ENCODE measurements around the gene WAPL. TPM values are rescaled to one million over a fixed set of nuclear protein-coding genes. Genes with fewer than 3 reads are reported as not detected.
"Not testable (repeated sequence)": the region's sequence is repeated elsewhere in the genome, so short reads cannot be mapped to it uniquely, and the experiment has no call there.

WAPL gene
- total RNA-seq (2021) (47.0 and 49.4 TPM in 2 replicates), Bru-seq, nascent RNA (percentile 92 among the genes with signal in this experiment), BruChase-seq, experiment 1, labeled RNA remaining after a 2-hour chase (percentile 93 among the genes with signal in this experiment), BruChase-seq, experiment 2, labeled RNA remaining after a 6-hour chase (percentile 86 among the genes with signal in this experiment)
- long read RNA-seq, full-length matches to known transcripts, result 38 of 90 reads
- long read RNA-seq, partial matches to known transcripts, result 17 of 90 reads
- long read RNA-seq, other reads (novel, unspliced or antisense), result 35 of 90 reads

- Histone ChIP-seq H3K9me3 (ENCODE audit: low read depth, low read length, poor library complexity, severe bottlenecking) (no peaks in the 10 kb centered on the region), H3K36me3 (ENCODE audit: insufficient read depth, low read length, poor library complexity, severe bottlenecking) (peaks cover 13% of the 10 kb centered on the region), H3K27me3 (replicated peaks; ENCODE audit: insufficient read depth, low read depth, low read length, poor library complexity) (no peaks in the 10 kb centered on the region), H3K27ac (ENCODE audit: low read depth, low read length, poor library complexity, severe bottlenecking) (peak within 1 kb of the TSS; percentile 96), H3K4me3 (ENCODE audit: low read depth, low read length, poor library complexity, severe bottlenecking) (peak within 1 kb of the TSS; percentile 99), H3K4me1 (ENCODE audit: insufficient read depth, low read length, poor library complexity, severe bottlenecking) (peaks cover 31% of the 10 kb centered on the region)
- intact Hi-C loops (cut with micrococcal nuclease; ENCODE audit: unreplicated experiment), result no loop called here
- BruUV-seq (replicated peaks), result no TSS peak
- TF ChIP-seq EZH2 (IDR thresholded peaks at IDR 0.05; ENCODE audit: borderline replicate concordance, low read depth, low read length, poor library complexity, severe bottlenecking) (no peak), CTCF (conservative IDR thresholded peaks at IDR 0.05; ENCODE audit: low read depth, low read length) (no peak)
- ChIA-PET CTCF (no interaction called here), POLR2A (ENCODE audit: low non-redundant PET) (no interaction called here)
- DNase-seq (ENCODE audit: low spot score), result peak; percentile 96
Measured at GRCh38 chr10:86521678-86522509, at the start of gene WAPL. Gene WAPL, minus strand, starts transcription at chr10:86521792. Its CDS starts 3,723 bp downstream, at chr10:86518069.

- no peaks in the 10 kb centered on the region for H3K27me3 ChIP-seq (replicated peaks; ENCODE audit: insufficient read depth, low read depth, low read length, poor library complexity)
- TF ChIP-seq EZH2 (IDR thresholded peaks at IDR 0.05; ENCODE audit: borderline replicate concordance, low read depth, low read length, poor library complexity, severe bottlenecking), result no peak
- no peak for TF ChIP-seq CTCF (conservative IDR thresholded peaks at IDR 0.05; ENCODE audit: low read depth, low read length)
- POLR2A ChIA-PET (ENCODE audit: low non-redundant PET), result no interaction called here
- BruUV-seq (replicated peaks), result no TSS peak
- H3K36me3 ChIP-seq (ENCODE audit: insufficient read depth, low read length, poor library complexity, severe bottlenecking), result no peaks in the 10 kb centered on the region
- intact Hi-C loops (cut with micrococcal nuclease; ENCODE audit: unreplicated experiment), result no loop called here
- H3K27ac ChIP-seq (ENCODE audit: low read depth, low read length, poor library complexity, severe bottlenecking), result no peak overlapping the region
- no peak for DNase-seq (ENCODE audit: low spot score)
- no peaks in the 10 kb centered on the region for H3K9me3 ChIP-seq (ENCODE audit: low read depth, low read length, poor library complexity, severe bottlenecking)
- CTCF ChIA-PET, result no interaction called here
- no peak overlapping the region for H3K4me3 ChIP-seq (ENCODE audit: low read depth, low read length, poor library complexity, severe bottlenecking)
- H3K4me1 ChIP-seq (ENCODE audit: insufficient read depth, low read length, poor library complexity, severe bottlenecking), result no peaks in the 10 kb centered on the region
Measured at GRCh38 chr10:86569335-86569734, 47.7 kb upstream of the WAPL start.

GRCh38 chr10:86566518-86566917 is 44.9 kb upstream of the WAPL start:
- DNase-seq (ENCODE audit: low spot score); H3K9me3 ChIP-seq (ENCODE audit: low read depth, low read length, poor library complexity, severe bottlenecking); H3K36me3 ChIP-seq (ENCODE audit: insufficient read depth, low read length, poor library complexity, severe bottlenecking); H3K4me3 ChIP-seq (ENCODE audit: low read depth, low read length, poor library complexity, severe bottlenecking); H3K27me3 ChIP-seq (replicated peaks; ENCODE audit: insufficient read depth, low read depth, low read length, poor library complexity); H3K27ac ChIP-seq (ENCODE audit: low read depth, low read length, poor library complexity, severe bottlenecking); intact Hi-C loops (cut with micrococcal nuclease; ENCODE audit: unreplicated experiment); H3K4me1 ChIP-seq (ENCODE audit: insufficient read depth, low read length, poor library complexity, severe bottlenecking); BruUV-seq (replicated peaks); POLR2A ChIA-PET (ENCODE audit: low non-redundant PET); CTCF ChIA-PET: not testable (repeated sequence)

- H3K27ac ChIP-seq (ENCODE audit: low read depth, low read length, poor library complexity, severe bottlenecking); BruUV-seq (replicated peaks); POLR2A ChIA-PET (ENCODE audit: low non-redundant PET); CTCF ChIA-PET; H3K4me3 ChIP-seq (ENCODE audit: low read depth, low read length, poor library complexity, severe bottlenecking); H3K36me3 ChIP-seq (ENCODE audit: insufficient read depth, low read length, poor library complexity, severe bottlenecking); H3K9me3 ChIP-seq (ENCODE audit: low read depth, low read length, poor library complexity, severe bottlenecking); DNase-seq (ENCODE audit: low spot score); intact Hi-C loops (cut with micrococcal nuclease; ENCODE audit: unreplicated experiment); H3K27me3 ChIP-seq (replicated peaks; ENCODE audit: insufficient read depth, low read depth, low read length, poor library complexity); H3K4me1 ChIP-seq (ENCODE audit: insufficient read depth, low read length, poor library complexity, severe bottlenecking): not testable (repeated sequence)
Measured at GRCh38 chr10:86563338-86563737, 41.7 kb upstream of the WAPL start.

- intact Hi-C loops (cut with micrococcal nuclease; ENCODE audit: unreplicated experiment); H3K4me3 ChIP-seq (ENCODE audit: low read depth, low read length, poor library complexity, severe bottlenecking); H3K27ac ChIP-seq (ENCODE audit: low read depth, low read length, poor library complexity, severe bottlenecking); CTCF ChIA-PET; H3K9me3 ChIP-seq (ENCODE audit: low read depth, low read length, poor library complexity, severe bottlenecking); DNase-seq (ENCODE audit: low spot score); H3K36me3 ChIP-seq (ENCODE audit: insufficient read depth, low read length, poor library complexity, severe bottlenecking); H3K4me1 ChIP-seq (ENCODE audit: insufficient read depth, low read length, poor library complexity, severe bottlenecking); BruUV-seq (replicated peaks); H3K27me3 ChIP-seq (replicated peaks; ENCODE audit: insufficient read depth, low read depth, low read length, poor library complexity); POLR2A ChIA-PET (ENCODE audit: low non-redundant PET): not testable (repeated sequence)
Measured at GRCh38 chr10:86558695-86559094, 37.1 kb upstream of the WAPL start.
